Naive thymus-derived CD8-positive, alpha-beta T cell (primary cell): Measurements from ENCODE around the gene POLR3A. TPM values are rescaled to one million over a fixed set of nuclear protein-coding genes. Genes with fewer than 3 reads are reported as not detected.
A peak's percentile ranks its signal among the peaks of the same experiment; 100 is the strongest.

Experiments used
- ATAC-seq, 2 donors: fragments of 150-1000 bp; cut with Tn5 transposase in 1 of 2; sonication (Bioruptor Pico), chemical (Tn5 transposase) in 1 of 2; 1 replicate in 1 of 2; 2 replicates in 1 of 2; pipeline ENCODE4 v1.10.0; 2021; ENCODE audit warnings: mild to moderate bottlenecking in 2 of 2, moderate library complexity in 2 of 2
- POLR2A ChIA-PET: fragments of 350-600 bp; sonication (Branson Sonifier 250); formaldehyde crosslinking; loops from one replicate; lab custom pipeline; 2021; ENCODE audit warnings: antibody characterized with exemption; lab: Charles Lee
- DNase-seq, 10 donors: peaks; one replicate each; pipeline versions ENCODE4 v3.0.0 to v3.0.0-alpha.2; 2020 to 2022
- H3K27ac Mint-ChIP-seq, 10 donors: one replicate each; pipeline ENCODE4 v1.8.0; 2020 to 2022; ENCODE audit warnings: mild to moderate bottlenecking in 10 of 10, mixed read lengths in 10 of 10, moderate library complexity in 4 of 10, inconsistent platforms in 1 of 10
- H3K27me3 Mint-ChIP-seq, 5 donors: one replicate each; pipeline ENCODE4 v1.8.0; 2021 to 2022; ENCODE audit warnings: mixed read lengths in 5 of 5
- H3K36me3 Mint-ChIP-seq, 3 donors: one replicate each; pipeline ENCODE4 v1.8.0; 2020 to 2022; ENCODE audit warnings: mixed read lengths in 3 of 3, mild to moderate bottlenecking in 2 of 3, inconsistent platforms in 1 of 3
- H3K4me1 Mint-ChIP-seq, 4 donors: one replicate each; pipeline ENCODE4 v1.8.0; 2021 to 2022; ENCODE audit warnings: mixed read lengths in 4 of 4
- H3K4me3 Mint-ChIP-seq, 10 donors: one replicate each; pipeline ENCODE4 v1.8.0; 2020 to 2022; ENCODE audit warnings: mild to moderate bottlenecking in 10 of 10, mixed read lengths in 10 of 10, moderate library complexity in 6 of 10, inconsistent platforms in 1 of 10
- H3K9me3 Mint-ChIP-seq, 9 donors: one replicate each; pipeline ENCODE4 v1.8.0; 2020 to 2022; ENCODE audit warnings: mixed read lengths in 9 of 9, mild to moderate bottlenecking in 3 of 9, inconsistent platforms in 1 of 9, moderate library complexity in 1 of 9
- polyA plus RNA-seq, 3 donors: library from polyadenylated mRNA; unstranded; fragments of 300-500 nt; fragmentation: Illumina TruSeq; gene quantifications; one replicate each; pipeline ENCODE4 v1.2.3, GENCODE V29; 2021
- total RNA-seq, 8 experiments: library from RNA in 2 of 8; stranded (reverse) in 2 of 8; gene quantifications; one replicate each; pipeline ENCODE4 v1.2.3 and lab custom pipeline; 2021 to 2026

The POLR3A gene
- total and polyA plus RNA-seq, 5 experiments from 2014 or later: 7.3 to 18.1 (median 10.3) TPM

- POLR2A ChIA-PET: interaction anchor here (1.0 to 1.1 kb wide), 2 partner anchors 11 to 257 kb away, joined by 3 read pairs; partner anchors contain the start of gene RPS24
- Mint-ChIP-seq H3K27me3 (no peaks in the 10 kb centered on the region), H3K4me3 (no peak overlapping the region), H3K27ac (peak overlapping the region in 4 of 10 donors; percentile 4 to 46 (median 18)), H3K36me3 (peaks cover 0 to 40% (median 12%) of the 10 kb centered on the region in 3 donors), H3K4me1 (peaks cover 22 to 43% (median 29%) of the 10 kb centered on the region in 4 donors), H3K9me3 (no peaks in the 10 kb centered on the region)
- DNase-seq: peak in 1 of 10 donors; percentile 34
- no peak for ATAC-seq
Observed at GRCh38 chr10:78045237-78045636, 15.9 kb upstream of the POLR3A start.

- H3K4me1 Mint-ChIP-seq: peaks cover 24 to 47% (median 33%) of the 10 kb centered on the region in 4 donors
- no peak for ATAC-seq
- DNase-seq: no peak
- POLR2A ChIA-PET: interaction anchor here (1.0 kb wide), 1 partner anchor 11 kb away, joined by 3 read pairs; the partner anchor contains the start of gene RPS24
- no peak overlapping the region for H3K4me3 Mint-ChIP-seq
- no peaks in the 10 kb centered on the region for H3K9me3 Mint-ChIP-seq
- peak overlapping the region in 4 of 10 donors; percentile 4 to 82 (median 8) for H3K27ac Mint-ChIP-seq
- no peaks in the 10 kb centered on the region for H3K27me3 Mint-ChIP-seq
- peaks cover 0 to 43% (median 13%) of the 10 kb centered on the region in 3 donors for H3K36me3 Mint-ChIP-seq
Observed at GRCh38 chr10:78044699-78045098, 15.4 kb upstream of the POLR3A start.

- peaks cover 0 to 48% (median 13%) of the 10 kb centered on the region in 3 donors for H3K36me3 Mint-ChIP-seq
- POLR2A ChIA-PET: interaction anchor here (1.0 kb wide), 1 partner anchor 10 kb away, joined by 3 read pairs; the partner anchor contains the start of gene RPS24
- H3K27ac Mint-ChIP-seq: peak overlapping the region in 7 of 10 donors; percentile 6 to 84 (median 53)
Observed at GRCh38 chr10:78044179-78044578, 14.9 kb upstream of the POLR3A start.

GRCh38 chr10:78042752-78043104 lies 13.4 kb upstream of the POLR3A start:
- Mint-ChIP-seq H3K9me3 (no peaks in the 10 kb centered on the region), H3K36me3 (peaks cover 0 to 58% (median 16%) of the 10 kb centered on the region in 3 donors), H3K4me3 (no peak overlapping the region), H3K4me1 (peaks cover 24 to 58% (median 46%) of the 10 kb centered on the region in 4 donors), H3K27ac (peak overlapping the region in 5 of 10 donors; percentile 13 to 87 (median 66)), H3K27me3 (no peaks in the 10 kb centered on the region)
- DNase-seq (no peak), ATAC-seq (no peak)
- POLR2A ChIA-PET: no interaction called here

More at GRCh38 chr10:78044179-78044578, 14.9 kb upstream of the POLR3A start:
- no peak for ATAC-seq
- no peaks in the 10 kb centered on the region for H3K27me3 Mint-ChIP-seq
- H3K9me3 Mint-ChIP-seq: no peaks in the 10 kb centered on the region
- no peak for DNase-seq
- H3K4me3 Mint-ChIP-seq: no peak overlapping the region
- H3K4me1 Mint-ChIP-seq: peaks cover 25 to 52% (median 38%) of the 10 kb centered on the region in 4 donors

GRCh38 chr10:78042058-78042751 lies 12.9 kb upstream of the POLR3A start:
- H3K9me3 Mint-ChIP-seq: no peaks in the 10 kb centered on the region
- H3K4me3 Mint-ChIP-seq: no peak overlapping the region
- H3K4me1 Mint-ChIP-seq: peaks cover 21 to 58% (median 45%) of the 10 kb centered on the region in 4 donors
- H3K27ac Mint-ChIP-seq: peak overlapping the region in 7 of 10 donors; percentile 41 to 87 (median 65)
- DNase-seq (peak in 1 of 10 donors; percentile 16), ATAC-seq (peak in 1 of 2 donors; percentile 20)
- no peaks in the 10 kb centered on the region for H3K27me3 Mint-ChIP-seq
- POLR2A ChIA-PET: no interaction called here
- H3K36me3 Mint-ChIP-seq: peaks cover 0 to 63% (median 21%) of the 10 kb centered on the region in 3 donors

GRCh38 chr10:78041170-78042057 lies 12.1 kb upstream of the POLR3A start:
- Mint-ChIP-seq H3K27me3 (no peaks in the 10 kb centered on the region), H3K27ac (peak overlapping the region; percentile 45 to 88 (median 76)), H3K9me3 (no peaks in the 10 kb centered on the region), H3K4me3 (peak overlapping the region in 2 of 10 donors; percentile 17 to 63), H3K4me1 (peaks cover 26 to 64% (median 52%) of the 10 kb centered on the region in 4 donors), H3K36me3 (peaks cover 0 to 71% (median 25%) of the 10 kb centered on the region in 3 donors)
- DNase-seq: no peak
- POLR2A ChIA-PET: no interaction called here
- peak in 1 of 2 donors; percentile 19 for ATAC-seq

- Mint-ChIP-seq H3K27me3 (no peaks in the 10 kb centered on the region), H3K27ac (peak overlapping the region in 7 of 10 donors; percentile 15 to 67 (median 56)), H3K36me3 (peaks cover 4 to 85% (median 34%) of the 10 kb centered on the region in 3 donors), H3K4me1 (peaks cover 32 to 81% (median 68%) of the 10 kb centered on the region in 4 donors), H3K4me3 (peak overlapping the region in 2 of 10 donors; percentile 11 to 22), H3K9me3 (no peaks in the 10 kb centered on the region)
- POLR2A ChIA-PET: interaction anchor here (0.6 kb wide), 1 partner anchor 30 kb away, joined by 3 read pairs; no protein-coding TSS in a partner anchor
- peak in 1 of 10 donors; percentile 31 for DNase-seq
- no peak for ATAC-seq
Observed at GRCh38 chr10:78039743-78040142, 10.4 kb upstream of the POLR3A start.

- Mint-ChIP-seq H3K27ac (peak overlapping the region in 8 of 10 donors; percentile 15 to 82 (median 53)), H3K9me3 (no peaks in the 10 kb centered on the region), H3K27me3 (no peaks in the 10 kb centered on the region), H3K36me3 (peaks cover 4 to 88% (median 34%) of the 10 kb centered on the region in 3 donors), H3K4me1 (peaks cover 33 to 79% (median 74%) of the 10 kb centered on the region in 4 donors), H3K4me3 (peak overlapping the region in 4 of 10 donors; percentile 23 to 76 (median 41))
- DNase-seq: no peak
- POLR2A ChIA-PET: interaction anchor here (0.6 kb wide), 1 partner anchor 29 kb away, joined by 3 read pairs; no protein-coding TSS in a partner anchor
- ATAC-seq: no peak
Observed at GRCh38 chr10:78038791-78039547, 9.7 kb upstream of the POLR3A start.

- no peaks in the 10 kb centered on the region for H3K9me3 Mint-ChIP-seq
- no peaks in the 10 kb centered on the region for H3K27me3 Mint-ChIP-seq
- no peak for DNase-seq
- ATAC-seq: no peak
- POLR2A ChIA-PET: no interaction called here
- peaks cover 4 to 83% (median 33%) of the 10 kb centered on the region in 3 donors for H3K36me3 Mint-ChIP-seq
- peaks cover 33 to 78% (median 76%) of the 10 kb centered on the region in 4 donors for H3K4me1 Mint-ChIP-seq
- H3K27ac Mint-ChIP-seq: peak overlapping the region in 1 of 10 donors; percentile 12
- no peak overlapping the region for H3K4me3 Mint-ChIP-seq
Observed at GRCh38 chr10:78038105-78038504, 8.8 kb upstream of the POLR3A start.

GRCh38 chr10:78035933-78036583 lies 6.7 kb upstream of the POLR3A start:
- Mint-ChIP-seq H3K4me1 (peaks cover 24 to 73% (median 63%) of the 10 kb centered on the region in 4 donors), H3K27ac (peak overlapping the region; percentile 2 to 94 (median 76)), H3K9me3 (no peaks in the 10 kb centered on the region), H3K36me3 (peaks cover 4 to 64% (median 29%) of the 10 kb centered on the region in 3 donors), H3K27me3 (no peaks in the 10 kb centered on the region), H3K4me3 (peak overlapping the region; percentile 12 to 96 (median 92))
- DNase-seq (no peak), ATAC-seq (no peak)
- POLR2A ChIA-PET: interaction anchor here (1.4 kb wide), 1 partner anchor 10 kb away, joined by 3 read pairs; no protein-coding TSS in a partner anchor

- H3K27me3 Mint-ChIP-seq: no peaks in the 10 kb centered on the region
- H3K4me1 Mint-ChIP-seq: peaks cover 19 to 68% (median 57%) of the 10 kb centered on the region in 4 donors
- peak overlapping the region; percentile 2 to 94 (median 72) for H3K27ac Mint-ChIP-seq
- DNase-seq (no peak), ATAC-seq (no peak)
- H3K9me3 Mint-ChIP-seq: no peaks in the 10 kb centered on the region
- peaks cover 4 to 58% (median 24%) of the 10 kb centered on the region in 3 donors for H3K36me3 Mint-ChIP-seq
- POLR2A ChIA-PET: no interaction called here
- peak overlapping the region in 9 of 10 donors; percentile 39 to 96 (median 93) for H3K4me3 Mint-ChIP-seq
Observed at GRCh38 chr10:78035437-78035836, 6.1 kb upstream of the POLR3A start.
